Stimulated activated CD8-positive, alpha-beta memory T cell treated with anti-CD3 and anti-CD28 coated beads, Interleukin-4, amount 100 ng/mL, for 48 hours (primary cell): Measurements from ENCODE around the gene SNCB.

Experiments
- DNase-seq: peaks from one replicate; pipeline ENCODE4 v3.0.0-alpha.2; 2020

The SNCB gene

GRCh38 chr5:176660860-176661641, 30.7 kb upstream of the SNCB start:
- peak; percentile 89 for DNase-seq

GRCh38 chr5:176660530-176660859, 30.2 kb upstream of the SNCB start:
- DNase-seq, result no peak

- no peak for DNase-seq
Measured at GRCh38 chr5:176659860-176660461, 29.6 kb upstream of the SNCB start.

GRCh38 chr5:176659512-176659839, 29.1 kb upstream of the SNCB start:
- no peak for DNase-seq

GRCh38 chr5:176658817-176659511, 28.6 kb upstream of the SNCB start:
- no peak for DNase-seq

- peak; percentile 80 for DNase-seq
Measured at GRCh38 chr5:176658007-176658599, 27.8 kb upstream of the SNCB start.

- no peak for DNase-seq
Measured at GRCh38 chr5:176656467-176656990, 26.2 kb upstream of the SNCB start.

- DNase-seq, result no peak
Measured at GRCh38 chr5:176654856-176655255, 24.5 kb upstream of the SNCB start.

GRCh38 chr5:176653401-176654385, 23.4 kb upstream of the SNCB start:
- DNase-seq, result peak; percentile 86

- DNase-seq, result no peak
Measured at GRCh38 chr5:176652136-176652535, 21.8 kb upstream of the SNCB start.

GRCh38 chr5:176651472-176651980, 21.2 kb upstream of the SNCB start:
- DNase-seq, result no peak

- no peak for DNase-seq
Measured at GRCh38 chr5:176650354-176650884, 20.1 kb upstream of the SNCB start.

- peak; percentile 47 for DNase-seq
Measured at GRCh38 chr5:176648474-176649194, 18.3 kb upstream of the SNCB start.

- no peak for DNase-seq
Measured at GRCh38 chr5:176647843-176648473, 17.6 kb upstream of the SNCB start.

GRCh38 chr5:176647030-176647842, 16.9 kb upstream of the SNCB start, which contains the start of gene TSPAN17:
TSPAN17 (plus strand) TSS chr5:176647484; CDS start chr5:176647616, 132 bp downstream.
- DNase-seq, result peak; percentile 100

- no peak for DNase-seq
Measured at GRCh38 chr5:176646707-176647029, 16.3 kb upstream of the SNCB start.

GRCh38 chr5:176646049-176646706, 15.8 kb upstream of the SNCB start:
- DNase-seq, result no peak

- DNase-seq, result no peak
Measured at GRCh38 chr5:176644878-176645670, 14.7 kb upstream of the SNCB start.
